K562 (cell line): ENCODE results near the gene AMIGO1. TPM values are rescaled to one million over a fixed set of nuclear protein-coding genes. Genes with fewer than 3 reads are reported as not detected.

Source experiments
- ATF6 ChIP-seq: sonication (generic); formaldehyde crosslinking; IDR thresholded peaks from 2 replicates; pipeline ENCODE4 v1.4.0; 2020; ENCODE audit warnings: mild to moderate bottlenecking, missing genetic modification reagents
- CBX8 ChIP-seq: fragments of 200-600 bp; sonication (generic); IDR thresholded peaks from 2 replicates; pipeline ENCODE4 v1.6.1; 2012; ENCODE audit warnings: borderline replicate concordance, mixed run types, low read depth, mild to moderate bottlenecking, moderate library complexity, mixed read lengths, low read length, control low read depth, inconsistent platforms; ENCODE audit not compliant: poor library complexity, severe bottlenecking; ENCODE audit errors: extremely low read depth
- CLOCK ChIP-seq: fragments of 250-450 bp; sonication (Bioruptor Pico); IDR thresholded peaks from 2 replicates; pipeline ENCODE4 v1.4.0; 2020; ENCODE audit warnings: mild to moderate bottlenecking, moderate library complexity, borderline replicate concordance
- CXXC5 ChIP-seq: fragments of 250-450 bp; sonication (Bioruptor Pico); IDR thresholded peaks from 2 replicates; pipeline ENCODE4 v1.8.0; 2022; ENCODE audit warnings: inconsistent platforms, mild to moderate bottlenecking, moderate library complexity
- E2F6 ChIP-seq, 2 experiments: IDR thresholded peaks; 2 replicates each; pipeline ENCODE4 v1.6.1; 2011; ENCODE audit warnings: borderline replicate concordance in 1 of 2, control low read depth in 1 of 2, low read depth in 1 of 2, low read length in 1 of 2, mild to moderate bottlenecking in 1 of 2, mixed read lengths in 1 of 2, moderate library complexity in 1 of 2; ENCODE audit not compliant: insufficient read depth in 1 of 2, insufficient read length in 1 of 2, poor library complexity in 1 of 2, severe bottlenecking in 1 of 2; ENCODE audit errors: extremely low read depth in 1 of 2
- ESRRA ChIP-seq: fragments of 450-650 bp; IDR thresholded peaks from 2 replicates; pipeline ENCODE4 v1.6.1; 2014; ENCODE audit warnings: low read depth, mild to moderate bottlenecking, moderate library complexity, borderline replicate concordance
- FOXA1 ChIP-seq: fragments of 450-650 bp; IDR thresholded peaks from 2 replicates; pipeline ENCODE4 v1.6.1; 2016; ENCODE audit warnings: mild to moderate bottlenecking, borderline replicate concordance
- KLF10 ChIP-seq: fragments of 250-450 bp; sonication (Bioruptor Pico); IDR thresholded peaks from 2 replicates; pipeline ENCODE4 v1.6.1; 2021; ENCODE audit warnings: matching md5 sums
- TFAP4 ChIP-seq: sonication (generic); formaldehyde crosslinking; IDR thresholded peaks from 2 replicates; pipeline ENCODE4 v1.8.0; 2022; ENCODE audit warnings: missing genetic modification reagents, mild to moderate bottlenecking, moderate library complexity, borderline replicate concordance
- polyA plus RNA-seq, 8 experiments: library from polyadenylated mRNA; depleted of rRNA in 4 of 8; stranded (reverse) in 5 of 8; unstranded in 3 of 8; fragments of >200 nt; fragmentation: Nextera tagmentation in 2 of 8; fragmentation: Illumina TruSeq in 1 of 8; extraction: Ambion mirVana in 2 of 8; extraction: Trizol in 1 of 8; gene quantifications; 2 replicates each; pipeline versions ENCODE4 v1.2.1 to v1.2.3, GENCODE V29; 2011 to 2014; ENCODE audit warnings: inconsistent platforms in 1 of 8, missing spikeins in 1 of 8
- total RNA-seq, 7 experiments: library from RNA; depleted of rRNA in 6 of 7; stranded (reverse); fragments of >200 nt in 6 of 7; fragmentation: Illumina TruSeq in 2 of 7; extraction: Trizol in 2 of 7; gene quantifications; 2 replicates each; pipeline versions ENCODE4 v1.2.1 to v1.2.3, GENCODE V29; 2011 to 2021; ENCODE audit warnings: low replicate concordance in 1 of 7

The AMIGO1 gene
- total and polyA plus RNA-seq, 9 of the 15 experiments (the other 6 are each of a cell fraction or from before 2014, with no cell fraction given), result 0.24 to 1.0 (median 0.54) TPM

- TF ChIP-seq CBX8 (no peak), KLF10 (CRISPR knock-in tag) (no peak), CLOCK (CRISPR knock-in tag) (no peak), CXXC5 (peak; percentile 73), ESRRA (peak; percentile 23; the same call in 1 of the 2 replicates), FOXA1 (no peak), E2F6 (IDR thresholded peaks at IDR 0.05; ENCODE audit: borderline replicate concordance in 1 of 2, extremely low read depth in 1 of 2, insufficient read depth in 1 of 2, insufficient read length in 1 of 2, low read depth in 1 of 2, low read length in 1 of 2, poor library complexity in 1 of 2, severe bottlenecking in 1 of 2) (peak; percentile 40 to 45), ATF6 (CRISPR knock-in tag) (no peak), TFAP4 (CRISPR knock-in tag) (peak; percentile 88)
Observed at GRCh38 chr1:109548321-109549267, 39.1 kb upstream of the AMIGO1 start, which contains the start of gene GNAI3 (continued).
